ENCODE data around the gene CCDC63.
"Not testable (repeated sequence)": the region's sequence is repeated elsewhere in the genome, so short reads cannot be mapped to it uniquely, and the experiment has no call there.

Gene CCDC63

DNA sequence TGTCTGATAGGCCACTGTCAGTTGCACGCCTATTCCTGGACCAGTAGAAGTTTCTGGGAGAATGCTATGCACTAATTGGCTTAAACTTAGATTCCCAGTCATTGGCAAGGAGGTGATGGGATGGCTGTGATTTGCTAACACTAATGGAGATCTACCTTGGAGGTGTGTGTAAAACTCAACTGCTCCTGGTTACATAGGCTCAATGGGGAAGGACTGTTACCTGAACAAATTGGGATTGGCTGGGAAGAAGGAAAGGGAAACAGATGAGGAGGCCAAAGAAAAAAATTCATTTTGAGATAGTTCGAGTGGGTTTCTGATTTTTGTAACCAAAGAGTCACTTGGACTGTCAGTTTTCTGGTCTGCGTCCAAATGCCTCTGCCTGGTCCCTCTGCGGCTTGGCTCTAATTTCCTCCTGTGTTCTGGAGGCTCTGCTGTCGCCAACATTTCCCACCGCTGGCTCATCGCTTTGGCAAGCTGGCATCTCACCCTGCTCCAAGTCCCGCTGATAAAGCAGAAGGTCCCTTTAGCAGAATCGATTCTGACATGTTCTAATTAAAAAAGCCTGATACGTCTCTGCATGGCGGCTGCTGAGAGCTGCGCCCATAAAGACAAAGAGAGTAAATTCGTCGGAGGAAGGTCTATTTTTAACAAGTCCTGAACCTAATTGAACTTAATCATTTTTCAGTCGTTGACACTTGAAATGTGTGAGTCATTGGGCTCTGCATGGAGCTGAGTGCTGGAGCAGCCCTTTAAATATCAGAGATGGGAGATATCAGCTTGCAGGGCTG is 2.0 kb upstream of the CCDC63 start:
- no peak for DNase-seq

DNA sequence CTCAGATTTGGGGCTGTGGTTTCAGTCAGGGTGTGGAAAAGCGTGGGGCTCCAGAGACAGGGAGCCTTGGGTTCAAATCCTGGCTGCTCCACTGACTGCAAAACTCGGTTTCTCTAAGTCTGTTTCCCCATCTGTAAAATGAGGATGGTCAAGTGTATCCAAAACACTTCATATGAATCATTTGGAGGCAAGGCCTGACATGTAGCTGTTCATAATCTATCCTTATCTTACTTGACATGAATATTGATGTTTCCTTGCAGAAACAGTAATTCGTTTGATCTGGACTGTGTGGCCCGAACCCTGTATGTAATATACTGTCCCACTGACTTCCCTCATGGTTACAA is 1.5 kb upstream of the CCDC63 start:
- no peak for DNase-seq

DNA sequence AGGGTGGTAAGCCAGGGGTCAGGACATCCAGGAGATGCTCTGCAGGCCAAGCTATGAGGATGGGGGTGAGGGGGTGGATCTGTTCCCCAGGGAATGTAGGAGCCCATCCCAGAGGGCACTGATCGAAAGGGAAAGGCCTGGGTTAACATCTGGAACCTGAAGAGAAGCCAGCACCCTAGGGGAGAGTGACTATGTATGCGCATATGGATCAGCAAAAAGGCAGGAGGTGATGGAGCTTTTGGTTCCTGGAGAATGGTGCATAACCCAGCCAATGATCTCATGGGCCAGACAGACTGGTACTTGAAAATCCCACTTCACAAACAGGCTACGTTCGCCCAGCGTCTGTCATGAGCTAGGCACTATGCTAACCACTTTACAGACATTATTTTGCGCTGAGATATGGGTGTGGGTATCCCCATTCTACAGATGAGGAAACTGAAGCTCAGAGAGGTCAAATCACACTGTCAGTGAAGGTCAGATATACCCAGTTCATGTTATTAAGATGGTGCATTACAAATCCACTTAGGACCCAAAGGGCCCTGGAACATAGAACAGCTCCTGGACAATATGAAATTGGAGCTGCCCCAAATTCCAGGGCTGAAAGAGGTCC is 1.6 kb downstream of the CCDC63 start:
- no peak for DNase-seq

- no peak for DNase-seq
Observed at GRCh38 chr12:110849221-110849620, 2.4 kb downstream of the CCDC63 start.

- DNase-seq, result no peak
Observed at GRCh38 chr12:110849748-110850403, 3.1 kb downstream of the CCDC63 start.

- no peak for DNase-seq
Observed at GRCh38 chr12:110850762-110851161, 4.0 kb downstream of the CCDC63 start.

DNA sequence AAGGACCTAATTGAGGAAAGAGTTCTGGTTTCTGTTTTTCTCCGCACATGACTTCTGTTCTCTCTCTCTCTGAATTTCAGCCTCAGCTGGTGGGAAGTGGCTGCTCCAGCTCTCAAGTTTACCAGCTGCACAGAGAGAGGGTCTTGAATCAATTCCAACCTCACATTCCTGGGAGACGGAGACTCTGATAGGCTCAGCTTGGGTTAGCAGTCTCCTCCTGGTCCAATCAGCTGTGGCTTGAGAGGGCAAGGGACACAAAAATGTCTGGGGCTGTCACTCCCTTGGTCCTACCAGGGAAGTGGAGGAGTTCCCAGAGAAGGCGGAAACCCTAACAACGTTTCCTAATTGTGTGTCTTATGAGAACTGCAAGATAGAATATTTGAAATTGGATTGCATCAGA is 7.0 kb downstream of the CCDC63 start:
- DNase-seq, result no peak

DNA sequence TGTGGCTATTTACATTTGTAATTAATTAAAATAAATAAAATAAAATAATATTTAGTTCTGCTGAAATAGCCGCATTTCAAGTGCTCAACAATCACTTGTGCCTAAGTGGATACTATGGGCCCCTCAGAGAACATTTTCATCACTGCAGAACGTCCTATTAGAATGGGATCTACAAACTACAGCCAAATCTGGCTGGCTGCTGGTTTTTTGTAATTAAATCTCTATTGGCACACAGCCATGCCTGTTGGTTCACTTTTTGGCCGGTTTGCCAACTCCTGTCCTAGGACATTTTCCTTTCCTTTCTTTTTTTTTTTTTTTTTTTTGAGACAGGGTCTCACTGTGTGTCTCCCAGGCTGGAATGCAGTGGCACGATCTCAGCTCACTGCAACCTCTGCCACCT is 9.8 kb downstream of the CCDC63 start:
- DNase-seq, result no peak

- DNase-seq, result no peak
Observed at GRCh38 chr12:110857528-110857927, 10.7 kb downstream of the CCDC63 start.

GRCh38 chr12:110857954-110858353 is 11.2 kb downstream of the CCDC63 start:
- not testable (repeated sequence) for DNase-seq

DNA sequence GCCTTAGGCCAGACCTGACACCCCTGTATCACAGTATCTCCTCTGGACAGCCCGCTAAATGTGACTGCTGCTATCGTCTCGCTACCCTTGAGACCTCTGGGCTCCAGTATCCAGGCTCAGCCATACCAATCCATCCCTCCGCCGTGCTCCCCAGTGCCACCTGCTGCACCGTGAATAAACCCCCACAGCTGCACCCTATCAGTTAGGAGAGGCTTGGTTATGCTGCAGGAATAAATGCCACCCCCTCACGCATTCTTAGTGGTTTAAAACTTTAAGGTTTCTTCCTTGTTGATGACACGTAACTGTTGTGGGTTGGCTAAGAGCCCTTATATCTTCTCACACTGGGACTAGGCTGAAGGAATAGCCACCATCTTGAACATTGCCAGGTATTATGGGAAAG is 12.1 kb downstream of the CCDC63 start:
- DNase-seq, result no peak

DNA sequence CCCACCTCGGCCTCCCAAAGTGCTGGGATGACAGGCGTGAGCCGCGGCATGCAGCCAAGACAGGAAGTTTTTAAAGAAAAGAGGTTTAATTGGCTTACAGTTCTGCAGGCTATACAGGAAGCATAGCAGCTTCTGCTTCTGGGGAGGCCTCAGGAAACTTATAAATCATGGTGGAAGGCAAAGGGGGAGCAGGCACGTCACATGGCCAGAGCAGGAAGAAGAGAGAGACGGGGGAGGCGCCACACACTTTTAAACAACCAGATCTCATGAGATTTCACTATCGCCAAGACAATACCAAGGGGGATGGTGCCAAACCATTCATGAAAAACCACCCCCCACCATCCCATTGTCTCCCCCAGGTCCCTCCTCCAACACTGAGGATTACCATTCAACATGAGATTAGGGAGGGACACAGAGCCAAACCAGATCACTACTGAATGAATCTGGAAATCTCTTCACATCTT is 14.1 kb downstream of the CCDC63 start:
- no peak for DNase-seq

GRCh38 chr12:110861729-110862128 is 14.9 kb downstream of the CCDC63 start:
- DNase-seq, result no peak

DNA sequence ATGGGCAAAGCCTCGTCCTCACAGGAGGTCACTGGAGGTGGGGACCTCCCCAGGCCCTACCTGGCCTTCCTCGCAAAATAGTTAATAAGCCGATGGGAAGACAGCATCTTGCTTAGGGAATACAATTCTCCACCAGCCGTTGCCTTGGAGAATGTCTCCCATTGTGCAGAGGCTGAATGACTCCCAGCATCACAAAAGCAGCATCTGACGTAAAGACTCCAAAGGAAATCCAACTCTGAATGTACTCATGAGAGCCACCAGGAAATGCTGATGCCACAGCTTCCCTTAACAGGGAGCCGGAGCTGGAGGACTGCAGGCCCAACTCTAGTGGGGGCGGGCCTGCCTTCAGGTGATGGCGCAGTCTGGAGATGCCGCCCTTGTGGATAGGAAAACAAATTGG is 15.5 kb downstream of the CCDC63 start:
- no peak for DNase-seq

DNA sequence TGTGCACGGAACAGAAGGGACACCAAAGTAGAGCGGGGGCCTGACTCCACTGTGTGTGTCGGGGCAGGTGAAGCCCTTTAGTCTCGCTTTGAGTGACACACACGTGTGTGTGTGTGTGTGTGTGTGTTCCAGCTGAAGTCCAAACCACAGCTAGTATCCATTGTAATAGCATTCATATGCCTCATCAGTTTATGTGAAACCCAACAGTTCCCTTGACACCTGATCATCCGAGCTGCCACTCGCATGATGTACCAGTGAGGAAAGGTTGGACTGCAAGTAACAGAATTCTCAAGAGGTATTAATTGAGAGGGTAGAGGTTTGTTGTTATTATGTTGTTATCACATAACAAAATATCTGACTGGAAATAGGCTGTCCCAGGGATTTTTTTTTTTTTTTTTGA is 16.4 kb downstream of the CCDC63 start:
- DNase-seq, result no peak

- DNase-seq, result no peak
Observed at GRCh38 chr12:110865521-110865920, 18.7 kb downstream of the CCDC63 start.

- DNase-seq, result no peak
Observed at GRCh38 chr12:110869026-110869425, 22.2 kb downstream of the CCDC63 start.

GRCh38 chr12:110869803-110870202 is 23.0 kb downstream of the CCDC63 start:
- DNase-seq, result no peak

DNA sequence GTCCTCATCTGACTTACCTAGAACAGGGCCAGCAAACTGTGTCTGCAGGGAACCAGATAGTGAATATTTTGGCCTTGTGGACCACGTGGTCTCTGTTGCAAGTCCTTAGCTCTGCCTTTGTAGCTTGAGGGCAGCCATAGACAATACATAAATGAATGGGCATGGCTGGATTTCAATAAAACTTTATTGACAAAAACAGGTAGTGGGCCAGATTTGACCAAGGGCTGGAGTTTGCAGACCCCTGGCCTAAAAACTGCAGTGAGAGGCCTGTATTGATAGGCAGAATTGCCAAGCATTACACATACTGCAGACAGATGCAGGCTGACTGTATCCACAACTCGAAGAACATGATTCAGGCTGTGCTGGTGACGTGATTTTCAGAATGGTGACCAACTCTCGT is 25.3 kb downstream of the CCDC63 start:
- DNase-seq, result no peak

GRCh38 chr12:110874351-110874750 is 27.6 kb downstream of the CCDC63 start:
- no peak for DNase-seq

GRCh38 chr12:110874781-110875180 is 28.0 kb downstream of the CCDC63 start:
- no peak for DNase-seq

DNA sequence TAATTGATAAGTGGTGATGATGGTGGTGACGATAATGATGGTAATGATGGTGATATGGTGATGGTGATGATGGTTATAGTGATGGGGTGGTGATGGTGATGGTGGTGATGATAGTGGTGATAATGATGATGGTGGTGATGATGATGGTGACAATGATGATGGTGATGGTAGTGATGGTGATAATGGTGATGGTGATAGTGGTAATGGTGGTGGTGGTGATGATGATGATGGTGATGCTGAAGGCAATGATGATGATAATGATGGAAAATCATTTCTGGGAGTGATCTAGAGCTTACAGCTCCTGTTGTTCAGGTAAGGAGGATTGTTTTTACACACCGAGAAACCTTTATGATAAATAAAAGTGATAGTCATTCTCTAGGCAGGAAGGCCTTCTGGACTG is 33.9 kb downstream of the CCDC63 start:
- DNase-seq, result no peak

DNA sequence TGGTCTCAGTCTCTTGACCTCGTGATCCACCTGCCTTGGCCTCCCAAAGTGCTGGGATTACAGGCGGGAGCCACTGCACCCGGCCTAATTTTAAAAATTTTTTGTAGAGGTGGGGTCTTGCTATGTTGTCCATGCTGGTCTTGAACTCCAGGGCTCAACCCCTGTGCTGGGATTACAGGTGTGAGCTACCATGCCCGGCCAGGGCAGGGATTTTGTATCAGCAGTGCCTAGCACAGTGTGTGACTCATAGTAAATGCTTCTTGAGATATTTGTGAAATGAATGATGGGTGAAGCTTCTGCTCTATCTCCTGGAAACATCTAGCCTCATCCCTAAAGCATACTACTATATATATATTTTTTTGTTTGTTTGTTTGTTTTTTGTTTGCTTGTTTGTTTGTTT is 36.5 kb downstream of the CCDC63 start:
- DNase-seq, result no peak

GRCh38 chr12:110885152-110885840 is 38.5 kb downstream of the CCDC63 start:
- DNase-seq, result peak; percentile 3

Measured in NCI-H774 (cell line).